K562 treated with DMSO at 1 percent for 12 hours (cell line): ENCODE data around the gene NAV3. TPM values are rescaled to one million over a fixed set of nuclear protein-coding genes. Genes with fewer than 3 reads are reported as not detected.

ENCODE experiments used
- total RNA-seq: library from RNA; unstranded; fragments of 300-600 nt; gene quantifications from 2 replicates; pipeline ENCODE4 v1.2.3, GENCODE V29; 2022; ENCODE audit not compliant: insufficient read depth

NAV3 gene
- not detected in 2 replicates for total RNA-seq

DNA sequence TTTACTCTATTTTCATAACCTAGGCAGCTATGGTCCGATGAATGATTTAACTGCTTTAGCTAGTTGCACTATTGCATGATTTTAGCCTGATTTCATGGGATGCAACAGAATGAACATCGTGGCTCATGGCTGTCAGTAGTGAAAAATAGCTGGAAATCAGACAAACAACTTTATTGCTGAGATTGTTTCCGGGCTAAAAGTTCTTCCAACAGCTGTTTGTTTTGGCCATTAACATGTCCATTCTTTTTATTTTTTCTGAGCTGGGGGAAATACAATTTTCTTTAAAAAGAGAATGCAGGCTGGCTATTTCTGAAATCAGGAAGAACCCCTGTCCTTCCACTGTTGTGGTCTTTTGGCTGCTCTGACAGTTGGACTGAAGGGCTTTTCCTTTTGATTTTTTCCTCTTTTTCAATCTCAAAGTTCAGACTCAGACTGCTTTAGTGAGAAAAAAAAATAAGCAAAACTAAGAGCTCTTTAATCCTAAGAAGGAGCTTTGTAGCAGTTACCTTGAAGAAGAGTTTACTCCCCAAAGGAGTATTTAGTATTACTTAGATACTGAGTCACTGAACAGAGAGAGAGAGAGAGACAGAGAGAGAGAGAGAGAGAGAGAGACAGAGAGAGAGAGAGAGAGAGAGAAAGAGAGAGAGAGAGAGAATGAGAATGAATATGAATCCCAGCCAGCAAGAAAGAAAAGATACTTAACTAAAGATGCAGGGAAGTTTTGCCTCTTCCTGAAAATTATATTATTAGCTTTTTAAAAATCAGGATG lies at the start of gene NAV3:
Gene NAV3, plus strand, starts transcription at position 312 of the 769 bp plus-strand sequence. CDS start 568 bp downstream, outside the sequence.

